ENCODE data around the gene ZNF385C. TPM values are rescaled to one million over a fixed set of nuclear protein-coding genes. Genes with fewer than 3 reads are reported as not detected.
A peak's percentile ranks its signal among the peaks of the same experiment; 100 is the strongest.
"Not testable (repeated sequence)": the region's sequence is repeated elsewhere in the genome, so short reads cannot be mapped to it uniquely, and the experiment has no call there.

The ZNF385C gene
- total and polyA plus RNA-seq, 11 donors = 0.06 to 0.38 (median 0.19) TPM; not detected in 3

GRCh38 chr17:42010898-42011516 is 87.3 kb downstream of the ZNF385C start:
- intact Hi-C loops (cut with DNase I) = loop anchor here in 1 of 10 donors (5.0 kb wide), 1 partner anchor 44 kb away; the partner anchor contains the start of gene CNP
- Histone ChIP-seq H3K4me1 (peaks cover 3 to 93% (median 64%) of the 10 kb centered on the region in 12 donors), H3K27ac (peak overlapping the region in 3 of 12 donors; percentile 3 to 77 (median 18)), H3K4me3 (no peak overlapping the region), H3K27me3 (no peaks in the 10 kb centered on the region), H3K9me3 (no peaks in the 10 kb centered on the region), H3K36me3 (peaks cover 0 to 25% (median 0%) of the 10 kb centered on the region in 9 donors)
- DNase-seq (no peak), ATAC-seq (no peak)
- TF ChIP-seq POLR2A (IDR thresholded peaks at IDR 0.05) = no peak
- no peak for TF ChIP-seq CTCF (IDR thresholded peaks at IDR 0.05)
- 90 to 97% (median 95%) methylated on average over 3 of the region's 3 CpGs for WGBS, 4 donors

GRCh38 chr17:42010266-42010680 is 88.0 kb downstream of the ZNF385C start:
- Histone ChIP-seq H3K27ac (peak overlapping the region in 2 of 12 donors; percentile 25 to 77), H3K4me1 (peaks cover 0 to 91% (median 59%) of the 10 kb centered on the region in 12 donors), H3K36me3 (peaks cover 0 to 24% (median 0%) of the 10 kb centered on the region in 9 donors)
- 61 to 67% (median 64%) methylated on average over 9 of the region's 9 CpGs for WGBS, 4 donors
- intact Hi-C loops (cut with DNase I) = loop anchor here in 1 of 10 donors (5.0 kb wide), 1 partner anchor 43 kb away; the partner anchor contains the start of gene CNP
- H3K9me3 ChIP-seq, H3K27me3 ChIP-seq, H3K4me3 ChIP-seq: not testable (repeated sequence)
- peak in 2 of 4 donors; percentile 22 to 42 for ATAC-seq
- peak in 1 of 5 donors; percentile 49 for DNase-seq

- 72 to 78% (median 74%) methylated on average over 4 of the region's 4 CpGs for WGBS, 4 donors
Measured at GRCh38 chr17:42009170-42009569, 89.1 kb downstream of the ZNF385C start.

GRCh38 chr17:42005166-42005565 is 93.1 kb downstream of the ZNF385C start:
- 76 to 87% (median 79%) methylated on average over 1 of the region's 1 CpG for WGBS, 4 donors

More at GRCh38 chr17:42009170-42009569, 89.1 kb downstream of the ZNF385C start:
- Histone ChIP-seq H3K4me1 (peaks cover 0 to 92% (median 60%) of the 10 kb centered on the region in 12 donors), H3K36me3 (peaks cover 0 to 17% (median 0%) of the 10 kb centered on the region in 9 donors), H3K4me3 (no peak overlapping the region), H3K27ac (no peak overlapping the region), H3K9me3 (no peaks in the 10 kb centered on the region), H3K27me3 (no peaks in the 10 kb centered on the region)
- DNase-seq (no peak), ATAC-seq (peak in 2 of 4 donors; percentile 40 to 47)
- no peak for TF ChIP-seq POLR2A (IDR thresholded peaks at IDR 0.05)
- peak in 2 of 12 donors; percentile 12 to 18 for TF ChIP-seq CTCF (IDR thresholded peaks at IDR 0.05)
- intact Hi-C loops (cut with DNase I) = no loop called here

More at GRCh38 chr17:42005166-42005565, 93.1 kb downstream of the ZNF385C start:
- intact Hi-C loops (cut with DNase I) = no loop called here
- no peak for TF ChIP-seq POLR2A (IDR thresholded peaks at IDR 0.05)
- TF ChIP-seq CTCF (IDR thresholded peaks at IDR 0.05) = no peak
- H3K4me3 ChIP-seq = no peak overlapping the region
- no peak overlapping the region for H3K27ac ChIP-seq
- no peaks in the 10 kb centered on the region for H3K9me3 ChIP-seq
- no peak for DNase-seq
- no peaks in the 10 kb centered on the region for H3K27me3 ChIP-seq
- peaks cover 0 to 49% (median 26%) of the 10 kb centered on the region in 9 donors for H3K36me3 ChIP-seq
- no peak for ATAC-seq
- peaks cover 0 to 82% (median 46%) of the 10 kb centered on the region in 12 donors for H3K4me1 ChIP-seq

Measured in heart left ventricle (tissue), 16 donors.